Measurements from ENCODE around the gene DEDD2.

Gene DEDD2

GRCh38 chr19:42198676-42199439, 18.6 kb downstream of the DEDD2 start:
- peak; percentile 83 for DNase-seq (ENCODE audit: low read depth)
- no peak for TF ChIP-seq CTCF (IDR thresholded peaks at IDR 0.05; ENCODE audit: low read depth, low read length)
- peak; percentile 19; the same call in 1 of the 2 replicates for TF ChIP-seq MAX (IDR thresholded peaks at IDR 0.05; ENCODE audit: low read depth, low read length)
- H3K4me3 ChIP-seq (ENCODE audit: low read depth, low read length) = no peak overlapping the region

- H3K4me3 ChIP-seq (ENCODE audit: low read depth, low read length) = no peak overlapping the region
- TF ChIP-seq MAX (IDR thresholded peaks at IDR 0.05; ENCODE audit: low read depth, low read length) (peak; percentile 65), POLR2A (IDR thresholded peaks at IDR 0.05; ENCODE audit: extremely low read depth, insufficient read length) (no peak), MYC (IDR thresholded peaks at IDR 0.05; ENCODE audit: low read depth, low read length) (peak; percentile 56; the same call in 1 of the 2 replicates)
- DNase-seq (ENCODE audit: low read depth) = peak; percentile 74
Measured at GRCh38 chr19:42197375-42197817, 20.1 kb downstream of the DEDD2 start.

GRCh38 chr19:42196011-42197001, 21.2 kb downstream of the DEDD2 start:
- H3K4me3 ChIP-seq (ENCODE audit: low read depth, low read length) = no peak overlapping the region
- DNase-seq (ENCODE audit: low read depth) = peak; percentile 18
- no peak for TF ChIP-seq MAX (IDR thresholded peaks at IDR 0.05; ENCODE audit: low read depth, low read length)

- H3K4me3 ChIP-seq (ENCODE audit: low read depth, low read length) = no peak overlapping the region
- no peak for DNase-seq (ENCODE audit: low read depth)
- no peak for TF ChIP-seq POLR2A (IDR thresholded peaks at IDR 0.05; ENCODE audit: extremely low read depth, insufficient read length)
- no peak for TF ChIP-seq CTCF (IDR thresholded peaks at IDR 0.05; ENCODE audit: low read depth, low read length)
- TF ChIP-seq MYC (IDR thresholded peaks at IDR 0.05; ENCODE audit: low read depth, low read length) = no peak
- TF ChIP-seq MAX (IDR thresholded peaks at IDR 0.05; ENCODE audit: low read depth, low read length) = no peak
Measured at GRCh38 chr19:42193706-42194105, 23.8 kb downstream of the DEDD2 start.

GRCh38 chr19:42193294-42193693, 24.2 kb downstream of the DEDD2 start:
- TF ChIP-seq POLR2A (IDR thresholded peaks at IDR 0.05; ENCODE audit: extremely low read depth, insufficient read length) = no peak
- no peak for TF ChIP-seq MYC (IDR thresholded peaks at IDR 0.05; ENCODE audit: low read depth, low read length)
- no peak for TF ChIP-seq MAX (IDR thresholded peaks at IDR 0.05; ENCODE audit: low read depth, low read length)
- DNase-seq (ENCODE audit: low read depth) = no peak
- H3K4me3 ChIP-seq (ENCODE audit: low read depth, low read length) = no peak overlapping the region

- TF ChIP-seq MYC (IDR thresholded peaks at IDR 0.05; ENCODE audit: low read depth, low read length) (no peak), MAX (IDR thresholded peaks at IDR 0.05; ENCODE audit: low read depth, low read length) (no peak), POLR2A (IDR thresholded peaks at IDR 0.05; ENCODE audit: extremely low read depth, insufficient read length) (no peak), CTCF (IDR thresholded peaks at IDR 0.05; ENCODE audit: low read depth, low read length) (no peak)
- no peak for DNase-seq (ENCODE audit: low read depth)
Measured at GRCh38 chr19:42191855-42192254, 25.6 kb downstream of the DEDD2 start.

More at GRCh38 chr19:42191855-42192254, 25.6 kb downstream of the DEDD2 start:
- H3K4me3 ChIP-seq (ENCODE audit: low read depth, low read length) = no peak overlapping the region

All from NB4 (cell line).